ENCODE results near the gene BMPR1B.

Gene BMPR1B

GRCh38 chr4:94905511-94905910, 147.8 kb downstream of the BMPR1B start:
- no peak for DNase-seq (ENCODE audit: low read depth in 3 of 3, low spot score in 1 of 3)

GRCh38 chr4:94909645-94910044, 151.9 kb downstream of the BMPR1B start:
- DNase-seq (ENCODE audit: low read depth in 3 of 3, low spot score in 1 of 3): no peak

- no peak for DNase-seq (ENCODE audit: low read depth in 3 of 3, low spot score in 1 of 3)
Observed at GRCh38 chr4:94911106-94911505, 153.4 kb downstream of the BMPR1B start.

DNA sequence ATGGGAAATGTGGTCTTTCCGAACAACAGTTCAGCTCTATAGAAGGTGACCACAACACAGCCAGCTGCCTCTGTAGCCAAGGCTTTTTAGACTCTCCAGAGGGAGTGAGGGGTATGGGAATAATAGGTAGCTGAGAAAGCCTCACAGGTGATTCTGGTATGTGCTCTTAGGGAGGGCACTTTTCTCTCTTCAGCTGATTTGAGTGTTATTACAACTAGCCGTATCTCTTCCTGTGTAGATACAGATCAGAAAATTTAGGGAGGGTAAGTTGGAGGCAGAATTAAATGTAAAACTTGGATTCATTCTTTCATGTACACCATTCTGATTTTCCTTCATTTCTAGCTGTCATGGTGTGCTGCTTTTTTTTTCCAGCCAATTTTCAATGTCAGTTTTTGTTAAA, 154.9 kb downstream of the BMPR1B start:
- DNase-seq (ENCODE audit: low read depth in 3 of 3, low spot score in 1 of 3): no peak

DNA sequence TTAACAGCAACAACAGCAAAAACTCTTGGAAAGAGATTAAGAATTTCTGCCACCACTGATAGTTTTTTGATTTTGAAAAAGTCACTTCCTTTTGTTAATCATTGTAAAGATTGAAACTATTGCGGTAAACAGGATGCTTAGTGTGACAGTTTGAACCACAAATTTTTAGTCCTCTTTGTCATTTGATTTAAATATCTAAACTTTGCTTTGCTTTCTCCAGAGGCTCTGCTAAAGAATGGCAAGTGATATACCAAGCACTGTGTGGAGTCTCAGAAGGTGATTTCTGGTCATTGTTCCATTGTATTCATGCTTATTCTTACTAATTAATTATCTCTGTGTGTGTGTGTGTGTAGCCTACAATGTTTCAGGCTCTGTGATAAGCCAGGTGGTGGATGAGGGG, 155.6 kb downstream of the BMPR1B start:
- no peak for DNase-seq (ENCODE audit: low read depth in 3 of 3, low spot score in 1 of 3)

DNA sequence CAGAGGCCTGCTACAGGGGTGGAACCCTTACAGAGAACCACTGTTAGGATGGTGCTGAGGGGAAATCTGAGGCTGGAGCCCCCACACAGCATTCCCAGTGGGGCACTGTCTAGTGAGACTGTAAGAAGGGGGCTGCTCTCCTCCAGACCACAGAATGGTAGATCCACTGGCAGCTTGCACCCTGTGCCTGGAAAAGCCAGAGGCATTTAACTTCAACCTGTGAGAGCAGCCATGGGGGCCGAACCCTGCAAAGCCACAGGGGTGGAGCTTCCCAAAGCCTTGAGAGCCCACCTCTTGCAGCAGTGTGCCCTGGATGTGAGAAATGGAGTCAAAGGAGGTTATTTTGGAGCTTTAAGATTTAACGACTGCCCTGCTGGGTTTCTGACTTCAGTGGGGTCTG, 159.4 kb downstream of the BMPR1B start:
- DNase-seq (ENCODE audit: low read depth in 3 of 3, low spot score in 1 of 3): no peak

GRCh38 chr4:94918543-94918942, 160.8 kb downstream of the BMPR1B start:
- DNase-seq (ENCODE audit: low read depth in 3 of 3, low spot score in 1 of 3): no peak

DNA sequence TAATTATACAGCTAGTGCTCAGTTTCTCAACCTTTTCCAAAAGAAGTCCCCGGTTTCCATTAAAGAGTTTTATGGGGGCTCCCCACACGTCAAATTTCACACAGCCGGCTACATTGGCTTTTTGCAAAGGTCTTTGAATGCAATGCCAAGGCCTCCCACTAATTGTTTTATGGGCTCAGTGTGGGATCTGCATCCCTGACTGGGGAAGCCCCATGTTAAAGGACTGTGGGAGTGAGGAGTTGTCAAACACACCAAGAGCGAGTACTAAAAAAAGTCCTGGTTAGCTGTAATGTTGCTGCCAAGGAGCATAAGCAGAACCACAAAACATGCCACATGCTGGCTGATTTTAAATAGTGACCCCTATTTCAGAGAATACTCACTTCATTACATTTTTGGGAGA, 162.6 kb downstream of the BMPR1B start:
- DNase-seq (ENCODE audit: low read depth in 3 of 3, low spot score in 1 of 3): no peak

GRCh38 chr4:94924566-94924965, 166.8 kb downstream of the BMPR1B start:
- no peak for DNase-seq (ENCODE audit: low read depth in 3 of 3, low spot score in 1 of 3)

DNA sequence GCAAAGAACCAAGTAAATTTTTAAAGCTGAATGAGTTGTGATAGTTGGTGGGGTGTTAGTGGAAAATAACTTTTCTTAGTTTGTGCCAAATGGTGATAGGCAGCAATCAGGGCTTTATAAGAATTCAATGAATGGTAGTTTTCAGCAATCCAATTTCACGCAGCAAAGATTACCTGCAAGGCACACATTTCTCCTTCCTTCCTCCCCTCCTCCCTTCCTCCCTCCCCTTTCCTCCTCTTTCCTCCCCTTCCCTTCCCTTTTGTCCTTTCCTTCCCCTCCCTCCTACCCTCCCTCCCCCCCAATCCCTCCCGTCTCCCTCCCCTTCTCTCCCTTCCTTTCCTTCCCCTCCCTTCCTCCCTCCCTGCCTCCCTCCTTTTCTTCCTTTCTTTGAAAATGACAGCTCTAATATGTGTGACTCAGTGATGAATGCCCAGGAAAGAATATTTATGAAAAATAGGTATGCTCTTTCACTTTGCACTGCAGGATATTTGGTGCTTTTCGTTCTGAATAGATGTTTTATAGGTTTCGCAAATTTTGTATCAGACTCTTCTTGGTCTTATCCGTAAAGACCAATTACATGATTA, 168.1 kb downstream of the BMPR1B start:
- no peak for DNase-seq (ENCODE audit: low read depth in 3 of 3, low spot score in 1 of 3)

DNA sequence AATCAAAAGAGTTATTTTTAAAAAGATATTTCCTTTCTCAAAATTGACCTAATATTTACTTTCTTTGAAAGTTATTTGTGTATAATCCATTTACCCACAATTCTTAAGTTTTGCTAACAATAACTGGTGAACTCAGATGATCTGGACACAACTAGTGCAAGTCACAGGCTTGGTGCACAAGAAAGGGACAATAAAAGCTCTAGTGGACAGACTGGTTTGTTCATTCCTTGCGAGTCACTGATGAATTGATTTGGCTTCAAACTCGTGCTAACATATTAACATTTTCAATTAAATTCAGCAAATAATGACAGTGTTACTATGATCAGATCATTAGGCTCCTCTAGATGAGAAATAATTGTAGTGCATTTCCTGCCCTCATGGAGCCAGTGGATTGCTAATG, 169.2 kb downstream of the BMPR1B start:
- DNase-seq (ENCODE audit: low read depth in 3 of 3, low spot score in 1 of 3): no peak

- no peak for DNase-seq (ENCODE audit: low read depth in 3 of 3, low spot score in 1 of 3)
Observed at GRCh38 chr4:94927696-94928095, 169.9 kb downstream of the BMPR1B start.

DNA sequence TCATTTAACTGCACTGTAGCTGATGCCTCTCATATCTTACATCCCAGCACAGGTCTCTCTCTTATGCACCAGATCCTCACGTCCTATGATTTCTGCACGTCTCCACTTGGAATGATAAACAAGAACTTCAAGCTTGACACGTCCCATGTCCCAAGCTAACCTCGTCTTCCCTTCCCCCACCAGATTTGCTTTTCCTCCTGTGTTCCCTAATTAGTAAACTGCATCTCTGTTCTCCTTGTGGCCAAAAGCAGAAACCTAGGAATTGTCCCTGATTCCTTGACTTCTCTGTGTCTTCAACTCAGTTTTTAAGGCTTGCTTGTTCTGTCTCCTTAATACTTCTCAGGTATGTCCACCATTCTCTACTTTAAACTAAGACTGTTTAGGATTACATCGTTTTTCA, 171.9 kb downstream of the BMPR1B start:
- DNase-seq (ENCODE audit: low read depth in 3 of 3, low spot score in 1 of 3): no peak

DNA sequence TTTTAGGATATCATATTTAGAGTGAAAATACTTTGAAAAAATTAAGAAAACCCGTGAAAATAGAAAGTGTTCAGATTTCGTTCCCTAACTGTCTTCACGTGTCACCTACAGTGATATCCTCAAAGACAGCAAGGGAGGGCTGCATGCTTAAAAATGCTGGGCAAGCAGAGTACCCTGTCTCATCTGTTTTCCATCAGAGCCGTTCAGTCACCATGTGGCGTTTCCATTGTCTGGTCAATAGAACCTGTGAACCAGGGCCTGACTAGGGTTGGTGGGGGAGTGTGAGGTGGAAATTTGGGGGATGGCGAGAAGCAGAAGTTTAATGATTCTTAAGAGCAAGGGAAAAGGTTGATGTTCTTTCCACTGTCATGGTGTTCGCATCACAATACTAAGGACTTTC, 173.9 kb downstream of the BMPR1B start:
- DNase-seq (ENCODE audit: low read depth in 3 of 3, low spot score in 1 of 3): no peak

- DNase-seq (ENCODE audit: low read depth in 3 of 3, low spot score in 1 of 3): no peak
Observed at GRCh38 chr4:94932366-94932765, 174.6 kb downstream of the BMPR1B start.

DNA sequence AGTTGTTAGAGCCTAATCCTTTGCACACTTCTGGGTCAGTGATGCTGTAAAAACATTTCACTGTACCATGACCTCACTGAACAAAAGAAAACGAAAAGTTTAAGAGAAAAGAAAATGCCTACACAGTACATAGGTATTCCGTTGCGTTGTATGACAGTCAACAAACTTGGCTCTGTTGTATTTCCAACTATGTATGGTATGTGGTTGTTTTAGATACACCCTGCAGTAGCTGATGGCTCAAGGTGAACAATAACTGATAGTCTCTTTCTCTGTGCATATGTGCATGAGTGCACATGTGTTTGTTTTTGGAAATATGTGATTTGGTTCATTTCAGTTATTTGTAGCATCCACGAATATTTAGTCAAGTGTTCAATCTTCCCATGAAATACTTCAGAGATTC, 176.0 kb downstream of the BMPR1B start:
- DNase-seq (ENCODE audit: low read depth in 3 of 3, low spot score in 1 of 3): no peak

DNA sequence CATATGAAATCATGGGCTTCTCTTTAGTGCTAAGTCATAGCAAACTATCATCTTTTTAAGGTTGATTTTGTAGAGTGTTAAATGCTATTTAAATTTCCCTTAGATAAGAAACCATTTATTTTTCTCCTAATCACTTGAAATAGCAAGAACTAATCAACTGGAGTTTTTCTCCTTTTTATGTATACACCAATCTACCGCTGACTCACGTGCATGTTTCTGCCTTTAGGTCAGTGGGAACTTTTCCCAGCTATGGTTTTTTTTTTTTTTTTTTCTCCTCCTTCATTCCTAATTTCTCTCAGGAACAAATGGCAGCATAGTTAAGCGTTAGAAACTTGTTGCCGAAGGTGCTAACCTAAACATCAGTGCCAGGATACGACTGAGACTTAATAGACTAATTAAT, 176.4 kb downstream of the BMPR1B start:
- DNase-seq (ENCODE audit: low read depth in 3 of 3, low spot score in 1 of 3): no peak

GRCh38 chr4:94934864-94935263, 177.1 kb downstream of the BMPR1B start:
- DNase-seq (ENCODE audit: low read depth in 3 of 3, low spot score in 1 of 3): no peak

DNA sequence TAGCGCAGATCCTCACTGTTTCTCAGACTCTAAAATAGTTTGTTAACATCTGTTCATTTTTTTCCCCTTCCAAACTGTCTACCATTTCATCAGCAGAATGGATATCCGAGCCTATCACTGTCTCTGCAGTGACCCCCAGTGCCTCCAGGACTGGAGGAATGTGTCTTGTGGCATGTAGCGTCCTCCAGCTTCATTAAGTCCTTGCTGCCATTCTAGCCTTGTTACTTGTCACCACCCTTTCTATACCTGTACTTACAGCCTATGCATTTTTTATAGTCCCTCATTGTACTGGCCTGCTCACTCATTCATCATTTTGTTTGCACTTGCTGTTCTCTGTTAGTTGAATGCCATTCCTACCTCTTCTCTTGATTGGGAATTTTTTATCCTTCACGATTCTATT, 179.1 kb downstream of the BMPR1B start:
- no peak for DNase-seq (ENCODE audit: low read depth in 3 of 3, low spot score in 1 of 3)

DNA sequence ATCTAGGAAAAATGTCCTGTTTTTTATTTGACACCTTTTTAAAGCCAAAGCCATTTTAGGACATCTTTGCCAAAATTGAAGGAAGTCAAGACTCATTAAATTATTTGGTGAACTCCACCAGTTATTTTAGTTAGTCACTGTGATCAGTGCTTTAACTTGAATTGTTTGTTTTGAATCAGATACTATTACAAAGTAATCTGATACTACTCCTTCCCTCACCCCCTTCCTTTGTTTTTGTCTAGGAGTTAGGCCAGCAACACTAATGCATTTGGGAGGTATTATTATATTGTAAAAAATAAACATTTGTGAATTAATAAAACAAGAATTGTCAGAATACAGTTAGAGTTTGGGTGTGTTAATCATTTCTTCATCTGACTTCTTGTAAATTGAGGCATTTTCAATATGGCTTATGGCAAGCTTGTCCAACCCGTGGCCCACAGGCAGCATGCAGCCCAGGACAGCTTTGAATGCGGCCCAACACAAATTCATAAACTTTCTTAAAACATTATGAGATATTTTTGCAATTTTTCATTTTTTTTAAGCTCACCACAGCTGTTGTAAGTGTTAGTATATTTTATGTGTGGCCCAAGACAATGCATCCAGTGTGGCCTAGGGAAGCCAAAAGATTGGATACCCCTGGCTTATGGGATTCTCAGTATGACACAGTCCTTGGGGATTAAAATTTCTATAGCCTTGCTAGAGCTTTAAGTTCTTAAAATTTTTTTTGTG, 182.2 kb downstream of the BMPR1B start:
- DNase-seq (ENCODE audit: low read depth in 3 of 3, low spot score in 1 of 3): no peak

DNA sequence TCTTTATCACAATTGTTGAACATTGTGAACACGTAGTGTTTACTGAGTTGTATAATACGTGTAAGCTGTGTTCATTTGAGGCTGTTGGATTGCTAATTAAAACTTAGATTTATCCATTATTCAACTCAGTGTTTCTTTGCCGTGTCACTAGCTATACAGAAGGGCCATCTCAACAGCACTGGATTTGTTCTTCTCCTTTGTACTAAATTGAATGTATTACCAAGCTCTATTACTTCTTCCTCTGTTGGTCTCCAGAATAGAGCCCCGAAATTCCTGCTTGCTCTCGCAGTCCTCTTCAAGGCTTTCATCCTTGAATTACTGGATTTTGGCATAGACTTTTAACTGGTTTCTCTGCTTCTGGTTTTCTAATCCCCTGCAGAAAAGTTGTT, 182.8 kb downstream of the BMPR1B start:
- DNase-seq (ENCODE audit: low read depth in 3 of 3, low spot score in 1 of 3): no peak

DNA sequence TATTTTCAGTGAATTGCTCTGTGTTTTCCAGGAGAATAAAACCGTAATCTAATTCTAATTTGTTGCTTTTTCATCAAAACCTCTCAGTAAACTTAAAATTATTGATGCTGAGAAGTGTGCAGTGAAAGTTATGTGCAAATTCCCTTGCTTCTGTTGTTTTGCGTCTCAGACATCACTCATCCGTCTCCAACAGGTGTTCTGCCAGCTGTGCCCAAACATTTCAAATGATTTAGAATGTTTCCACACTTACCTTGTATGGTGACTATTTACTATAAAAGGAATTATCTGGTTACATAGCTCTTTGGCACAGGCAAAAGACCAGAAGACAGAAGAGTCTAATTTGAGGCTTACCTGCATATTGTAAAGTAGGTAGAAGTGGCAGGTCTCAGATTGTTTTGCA, 184.0 kb downstream of the BMPR1B start:
- DNase-seq (ENCODE audit: low read depth in 3 of 3, low spot score in 1 of 3): no peak

- no peak for DNase-seq (ENCODE audit: low read depth in 3 of 3, low spot score in 1 of 3)
Observed at GRCh38 chr4:94944726-94945125, 187.0 kb downstream of the BMPR1B start.

Data from stimulated activated CD4-positive, alpha-beta T cell treated with anti-CD3 and anti-CD28 coated beads, TNF-alpha, amount 100 ng/mL, for 1 hour (primary cell).